ENCODE measurements around the gene LPP.

Gene LPP

DNA sequence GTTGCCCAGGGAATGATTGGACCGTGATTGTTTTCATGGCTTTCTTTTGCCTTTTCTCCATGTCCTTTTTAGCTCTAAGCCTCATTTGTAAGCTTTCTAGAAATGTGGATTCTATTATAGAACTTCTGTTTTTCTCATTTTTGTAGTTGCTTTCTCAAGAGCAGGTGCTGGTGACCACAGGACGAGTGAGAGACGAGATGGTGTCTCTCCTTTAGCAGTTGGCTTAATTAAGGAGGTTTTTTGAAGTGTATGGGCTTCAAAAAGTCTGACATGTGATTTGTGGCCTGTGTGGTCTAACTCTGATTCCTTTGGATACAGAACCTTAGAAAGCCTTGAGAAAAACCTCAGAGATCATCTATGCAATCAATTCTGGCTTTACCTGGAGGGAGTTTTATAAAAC, 292.8 kb downstream of the LPP start:
- DNase-seq: no peak

DNA sequence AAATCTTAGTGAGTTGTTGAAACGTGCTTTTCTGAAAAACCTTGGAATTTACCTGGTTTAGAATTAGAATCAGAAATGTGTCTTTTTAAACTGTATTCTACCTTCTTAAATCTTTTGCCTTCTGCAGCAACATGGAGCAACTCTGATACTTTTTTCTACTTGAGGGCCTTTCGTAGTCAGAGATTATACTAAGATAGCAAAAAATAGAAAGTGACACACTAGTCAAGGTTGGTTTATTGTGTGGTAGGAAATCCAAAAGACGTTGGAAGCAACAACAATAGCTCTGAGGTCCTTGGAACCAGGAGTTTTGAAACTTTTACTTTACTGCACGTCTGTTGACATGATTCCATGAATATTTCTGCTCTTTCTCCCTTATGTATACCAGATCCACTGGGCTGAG, 294.9 kb downstream of the LPP start:
- no peak for DNase-seq

DNA sequence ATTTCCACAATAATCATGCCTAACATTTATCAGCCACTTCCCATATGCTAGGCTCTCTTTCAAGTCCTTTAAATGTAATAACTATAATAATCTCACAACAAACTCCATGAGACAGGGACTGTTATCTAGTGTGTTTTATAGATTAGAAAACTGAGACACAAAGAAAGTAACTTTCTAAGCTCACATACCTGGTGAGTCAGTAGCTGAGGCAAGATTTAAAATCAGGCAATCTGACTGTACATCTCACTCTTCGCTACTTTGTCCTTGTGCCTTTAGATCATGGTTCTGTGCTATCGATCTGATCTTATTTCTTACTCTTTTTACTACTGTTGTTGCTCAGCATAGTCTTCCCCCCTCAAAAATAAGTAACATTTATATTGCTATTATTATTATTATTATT, 295.5 kb downstream of the LPP start:
- no peak for DNase-seq

DNA sequence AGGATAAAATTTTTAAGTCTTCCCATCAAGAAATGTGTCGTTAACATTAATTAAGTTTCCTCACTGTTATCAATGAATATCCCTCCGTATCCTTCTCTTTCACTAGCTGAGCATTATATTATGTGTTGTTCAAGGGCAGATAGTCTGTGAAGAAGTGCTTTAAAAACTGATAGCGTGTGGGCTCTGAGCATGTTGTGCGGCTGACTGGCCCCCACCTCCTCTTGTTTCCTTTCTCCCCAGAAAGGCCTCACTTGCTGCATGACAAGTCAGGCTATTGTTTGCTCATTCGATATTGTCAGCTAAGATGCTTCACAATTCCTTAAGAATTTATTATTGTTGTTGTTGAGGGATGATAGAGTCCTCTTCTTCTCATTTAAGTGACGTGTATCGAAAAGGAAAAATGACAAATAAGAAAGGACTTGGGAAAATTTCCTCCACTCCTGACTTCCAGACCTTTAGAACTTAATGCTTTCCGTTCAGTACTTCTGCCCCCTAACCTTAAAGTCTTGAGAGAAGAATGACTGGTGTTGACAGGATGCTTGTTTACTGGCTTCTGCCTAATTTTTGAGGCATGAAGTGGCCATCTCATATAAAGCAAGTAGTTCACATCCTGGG, 298.3 kb downstream of the LPP start:
- DNase-seq: no peak

DNA sequence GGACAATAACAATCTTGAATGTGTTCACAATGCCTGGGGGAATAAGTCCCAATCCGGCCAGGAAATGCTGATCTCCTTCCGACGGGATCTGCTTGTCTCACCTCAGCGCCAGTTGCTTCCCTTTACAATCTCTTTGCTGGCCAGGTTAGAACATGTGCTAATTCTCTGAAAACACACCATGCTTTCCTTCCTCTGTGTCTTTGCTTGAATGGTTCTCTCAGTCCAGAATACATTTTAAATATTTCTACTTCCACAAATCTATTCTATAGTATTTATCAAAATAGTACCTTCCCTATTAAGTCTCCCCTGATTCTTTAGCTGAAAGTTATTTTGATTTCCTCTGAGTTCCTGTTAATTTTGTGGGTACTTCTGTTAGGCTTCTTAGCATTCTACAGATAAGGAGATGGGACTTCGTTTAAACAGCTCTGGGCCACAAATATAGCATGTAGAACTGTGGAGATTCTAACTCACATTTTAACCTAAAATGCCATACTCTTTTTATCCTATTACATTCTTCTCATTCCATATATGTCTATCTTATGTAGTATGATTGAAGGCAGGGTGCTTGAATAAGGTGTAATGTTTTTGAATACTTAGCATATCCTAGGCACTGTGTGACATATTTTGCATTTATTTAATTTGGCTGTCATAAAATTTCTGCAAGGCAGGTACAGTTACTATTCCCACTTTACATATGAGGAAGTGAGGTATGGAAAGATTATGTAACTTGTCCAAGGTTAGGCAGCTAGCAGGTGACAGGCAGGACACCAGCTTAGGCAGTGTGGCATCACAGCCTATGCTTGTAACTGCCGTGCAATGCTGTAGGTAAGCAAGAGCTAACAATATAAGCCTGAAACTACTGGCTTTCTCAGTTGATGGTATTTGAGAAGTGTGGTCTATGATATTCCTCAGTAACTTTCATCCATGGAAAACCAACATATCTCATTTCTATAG, 299.8 kb downstream of the LPP start:
- DNase-seq: no peak

DNA sequence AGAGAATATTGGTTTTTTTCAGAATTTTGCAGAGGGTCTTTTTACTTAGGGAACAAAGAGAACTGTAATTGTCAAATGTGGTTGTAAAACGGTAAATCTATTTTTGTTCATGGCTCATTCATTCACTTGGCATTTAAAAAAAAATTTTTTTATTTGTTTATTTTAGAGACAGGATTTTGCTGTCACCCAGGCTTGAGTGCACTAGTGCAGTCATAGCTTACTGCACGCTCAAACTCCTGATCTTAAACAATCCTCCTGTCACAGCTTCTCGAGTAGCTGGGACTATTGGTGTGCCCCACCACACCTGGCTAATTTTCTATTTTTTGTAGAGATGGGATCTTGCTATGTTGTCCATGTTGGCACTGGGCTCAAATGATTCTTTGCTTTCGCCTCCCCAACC, 301.8 kb downstream of the LPP start:
- no peak for DNase-seq

DNA sequence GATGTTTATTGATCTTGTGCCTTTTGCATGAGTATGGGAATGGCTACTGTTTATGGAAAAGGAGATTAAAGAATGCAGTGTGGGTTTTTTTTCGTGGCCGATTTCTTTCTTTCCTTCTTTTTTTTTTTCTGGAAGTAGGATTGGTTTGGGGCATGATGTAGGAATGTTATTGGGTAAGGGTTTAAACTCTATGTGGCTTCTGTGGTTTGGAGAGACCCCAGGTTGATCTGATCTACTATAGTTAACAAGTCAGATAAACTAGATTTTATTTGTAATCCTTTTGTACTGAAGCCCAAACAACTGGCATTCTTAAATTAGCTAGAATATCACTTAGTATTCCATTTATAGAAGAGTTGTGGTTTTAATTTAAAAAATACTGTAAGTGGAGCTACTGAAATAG, 304.8 kb downstream of the LPP start:
- DNase-seq: no peak

DNA sequence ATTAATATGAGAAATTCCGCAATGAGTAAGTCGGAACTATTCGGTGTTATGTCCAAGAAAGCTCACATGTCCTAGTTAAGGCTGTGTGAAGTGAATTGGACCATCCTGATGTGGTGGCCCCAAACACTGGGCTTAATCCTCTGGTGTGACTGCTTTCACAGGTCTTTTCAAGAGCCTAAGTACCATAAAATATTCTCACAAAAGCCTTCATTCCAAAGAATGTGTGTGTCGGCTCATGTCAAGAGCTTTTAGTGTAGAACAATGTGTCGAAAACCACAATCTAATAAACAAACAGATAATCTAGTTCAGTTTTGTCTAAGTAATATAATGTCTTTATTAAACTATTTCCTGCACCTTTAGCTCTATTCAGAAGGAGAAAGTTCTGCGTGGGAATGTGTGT, 311.4 kb downstream of the LPP start:
- no peak for DNase-seq

DNA sequence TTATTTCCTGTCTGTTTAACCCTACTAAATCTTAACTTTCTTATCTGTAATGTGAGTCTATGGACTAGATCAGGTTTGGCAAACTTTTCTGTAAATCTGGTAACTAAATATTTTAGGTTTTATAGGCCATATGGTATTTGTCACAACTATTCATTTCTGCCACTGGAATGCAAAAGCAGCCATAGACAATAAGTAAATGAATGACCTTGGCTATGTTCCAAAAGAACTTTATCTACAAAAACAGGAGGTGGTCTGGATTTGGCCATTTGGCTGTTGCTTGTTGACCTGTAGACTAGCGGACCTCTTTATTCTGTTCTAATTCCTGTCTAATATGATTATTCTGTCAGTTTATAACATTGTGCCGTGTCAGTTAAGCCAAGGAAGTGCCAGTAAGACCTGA, 314.2 kb downstream of the LPP start:
- no peak for DNase-seq

DNA sequence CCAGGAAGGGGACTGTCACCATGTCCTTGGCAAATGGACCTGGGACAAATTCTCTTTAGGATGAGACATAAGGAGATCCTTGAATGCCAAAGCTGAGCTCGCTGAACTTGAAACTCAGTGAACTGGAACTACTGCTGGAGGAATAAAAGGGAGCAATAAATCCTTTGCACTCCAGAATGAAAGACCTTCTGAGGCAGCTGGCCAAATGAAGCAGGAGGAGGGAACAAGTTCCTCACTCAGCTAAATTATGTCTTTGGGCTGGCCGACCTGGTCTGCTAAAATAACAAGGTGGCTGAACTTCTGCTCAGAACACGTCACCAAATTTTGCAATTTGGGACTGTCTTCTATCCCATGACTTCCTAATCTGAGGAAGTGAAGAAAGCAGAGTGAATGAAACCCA, 314.7 kb downstream of the LPP start:
- DNase-seq: no peak

DNA sequence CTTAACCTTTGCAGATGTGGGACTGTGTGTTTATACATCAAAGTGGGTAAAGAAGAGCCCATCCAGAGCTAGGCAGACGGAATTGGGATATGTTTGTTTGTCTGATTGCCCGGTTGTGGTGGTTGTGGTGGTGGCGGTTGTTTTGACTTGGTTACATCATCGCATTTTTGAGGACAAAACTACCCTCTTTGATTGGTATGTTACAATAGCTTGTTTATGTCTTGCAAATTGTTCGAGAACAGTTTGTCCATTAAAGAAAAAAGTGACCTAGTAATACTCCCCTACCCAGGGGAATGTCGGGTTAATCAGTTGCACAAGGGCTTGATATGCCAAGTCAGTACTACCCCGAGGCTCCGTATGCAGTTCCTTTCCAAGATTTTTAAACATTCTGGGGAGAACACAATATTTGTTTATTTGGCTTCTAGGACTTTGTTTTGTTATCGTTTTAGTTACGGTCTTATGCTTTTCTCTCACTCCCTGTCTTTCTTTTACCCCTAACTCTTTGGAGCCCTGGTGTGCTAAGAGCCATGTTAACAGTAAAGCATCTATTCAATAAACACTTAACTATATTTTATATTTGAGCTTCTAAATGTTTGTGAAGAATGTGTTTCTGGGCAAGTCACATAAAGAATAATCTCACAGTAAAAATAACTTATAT, 315.4 kb downstream of the LPP start:
- no peak for DNase-seq

DNA sequence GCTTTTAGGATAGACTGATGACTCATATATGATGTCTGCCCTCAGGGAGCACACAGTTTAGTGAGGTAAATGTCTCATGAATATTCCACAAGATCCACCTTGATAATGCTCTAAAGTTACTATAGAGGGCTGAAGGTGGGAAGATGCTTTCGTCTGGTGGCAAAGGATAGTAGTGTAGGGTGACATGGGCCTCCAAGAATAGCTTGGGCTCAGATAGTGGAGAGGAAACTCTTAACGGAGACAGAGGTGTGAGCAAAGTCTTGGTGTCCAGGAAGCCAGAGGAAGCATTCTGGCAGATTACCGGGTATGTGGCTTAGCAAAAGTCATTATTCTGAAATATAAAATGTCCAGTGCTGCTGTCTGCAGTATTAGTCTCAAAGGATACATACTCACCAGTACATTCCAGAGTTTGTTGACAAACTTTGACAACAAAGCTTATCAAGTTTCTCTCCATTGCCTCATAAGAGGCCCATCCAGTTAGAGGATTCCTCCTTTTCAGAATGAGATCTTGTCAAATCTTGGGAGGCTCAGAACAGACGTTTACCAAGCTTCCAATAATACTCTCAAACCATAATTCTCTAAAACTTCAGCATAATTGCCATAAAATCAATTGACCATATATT, 316.7 kb downstream of the LPP start:
- no peak for DNase-seq

DNA sequence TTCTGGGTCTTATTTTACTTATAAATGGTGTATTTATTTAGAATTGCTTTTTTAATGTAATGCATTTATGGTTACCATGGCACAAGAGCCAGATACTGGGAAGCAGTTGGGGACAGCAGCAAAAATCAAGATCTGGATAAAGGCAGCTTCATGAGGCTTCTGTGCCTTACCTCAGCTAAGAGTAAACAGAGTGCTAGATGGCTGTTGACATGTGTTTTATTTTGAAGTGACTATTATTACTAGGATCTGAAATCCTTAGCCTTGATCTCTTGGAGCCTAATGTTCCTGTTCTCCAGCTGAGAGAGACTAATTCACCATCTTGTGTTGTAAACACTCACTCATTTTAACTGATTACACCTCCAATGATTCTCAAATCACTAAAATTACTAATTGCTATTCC, 317.8 kb downstream of the LPP start:
- DNase-seq: no peak

DNA sequence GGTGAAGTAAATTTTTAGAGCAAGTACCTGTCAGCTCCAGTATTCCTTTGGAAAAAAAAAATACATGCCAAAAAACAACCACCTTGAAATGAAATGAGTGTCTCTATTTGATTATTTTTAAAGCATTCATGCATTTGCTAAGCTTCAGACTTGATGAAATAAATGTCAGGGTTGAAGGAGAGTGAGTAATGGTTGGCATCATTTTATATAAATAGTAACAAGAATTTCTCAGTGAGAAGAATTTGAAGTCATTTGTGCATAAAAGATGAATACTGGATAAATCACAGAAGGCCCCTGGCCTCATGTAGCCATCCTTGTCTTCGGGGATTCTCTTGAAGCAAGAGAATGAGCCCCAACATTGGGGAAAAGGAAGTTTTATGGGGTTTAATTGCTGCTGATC, 318.4 kb downstream of the LPP start:
- no peak for DNase-seq

DNA sequence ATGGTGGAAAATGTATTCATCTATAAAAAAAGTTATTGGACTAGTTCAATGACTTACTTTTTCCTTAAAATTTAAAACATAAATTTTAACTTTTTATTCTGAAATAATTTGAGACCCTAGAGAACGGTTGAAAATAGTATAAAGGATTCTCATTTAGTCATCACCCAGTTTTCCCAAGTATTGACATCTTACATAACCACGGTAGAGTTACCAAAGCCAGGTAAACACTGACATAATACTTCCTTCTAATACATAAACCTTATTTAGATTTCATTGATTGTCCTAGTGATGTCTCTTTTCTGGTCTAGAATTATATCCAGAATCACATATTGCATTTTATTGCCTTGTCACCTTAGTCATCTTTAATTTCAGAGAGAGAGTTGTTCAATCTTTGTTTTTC, 319.1 kb downstream of the LPP start:
- no peak for DNase-seq

DNA sequence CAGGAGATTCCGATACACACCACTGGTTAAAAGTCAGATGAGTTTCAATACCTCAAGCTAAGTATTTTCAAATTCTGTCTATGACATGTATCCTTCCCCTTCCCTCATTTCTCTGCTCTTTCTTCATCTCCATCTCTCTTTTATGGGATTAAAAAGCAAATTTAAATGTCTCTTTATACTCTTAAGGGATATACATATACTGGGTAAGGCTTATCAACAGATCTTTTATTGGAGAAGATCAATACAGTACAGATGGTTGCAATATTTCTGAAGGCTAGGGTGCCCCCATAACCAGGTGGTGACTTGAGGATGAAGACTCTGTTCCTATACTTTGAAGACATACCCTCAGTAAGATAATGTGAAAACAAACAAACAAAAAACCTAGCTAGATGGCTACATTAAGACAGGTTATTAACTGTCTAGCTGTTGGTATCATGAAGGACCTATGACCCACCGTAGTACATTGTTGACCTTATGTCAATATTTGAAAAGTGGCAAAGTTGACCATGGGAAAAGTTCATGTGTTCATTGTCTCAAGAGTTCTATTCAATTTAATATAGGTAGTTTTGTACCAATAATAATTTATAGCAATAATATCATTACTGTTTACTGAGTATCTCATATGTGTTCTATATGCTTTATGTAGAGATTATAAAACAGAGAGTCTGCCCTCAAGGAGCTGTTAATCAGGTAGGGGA, 319.8 kb downstream of the LPP start:
- DNase-seq: no peak

DNA sequence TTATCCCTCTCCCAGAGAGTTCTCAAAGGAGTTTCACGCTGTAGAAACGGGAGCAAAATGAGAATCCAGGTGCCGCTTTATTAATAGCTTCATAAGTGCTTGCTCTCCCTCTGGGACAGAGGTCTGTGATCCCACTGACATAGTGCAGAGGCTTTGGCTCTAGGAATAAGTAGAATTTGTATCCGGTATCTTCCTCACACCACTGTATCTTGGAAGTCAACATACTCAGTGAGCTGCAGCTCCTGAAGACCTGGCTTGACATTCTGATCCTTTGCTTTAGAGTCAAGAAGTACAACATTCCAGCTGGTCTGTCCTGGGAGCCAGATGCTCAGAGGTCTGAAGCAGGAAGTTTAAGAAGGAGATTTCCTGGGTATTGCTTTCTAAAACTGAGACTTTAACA, 323.0 kb downstream of the LPP start:
- DNase-seq: no peak

DNA sequence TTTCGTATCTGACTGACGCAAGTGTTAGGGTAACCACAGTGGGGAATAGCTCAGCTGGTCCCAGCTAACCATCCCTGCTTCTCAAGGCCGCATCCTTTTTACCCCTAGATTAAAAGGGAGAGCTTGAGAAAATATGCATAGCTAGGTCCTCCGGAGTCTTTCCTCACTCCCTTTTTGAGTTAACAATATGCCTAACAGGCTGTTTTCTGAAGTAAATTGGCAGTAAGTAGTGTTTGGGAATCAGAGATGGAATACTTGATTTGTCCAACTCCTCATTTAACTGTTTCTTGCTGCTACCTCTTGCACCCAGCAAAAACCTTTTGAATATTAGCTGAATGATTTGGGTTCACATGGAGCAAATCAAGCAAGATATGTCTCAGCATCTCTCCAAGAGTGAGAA, 326.1 kb downstream of the LPP start:
- DNase-seq: no peak

DNA sequence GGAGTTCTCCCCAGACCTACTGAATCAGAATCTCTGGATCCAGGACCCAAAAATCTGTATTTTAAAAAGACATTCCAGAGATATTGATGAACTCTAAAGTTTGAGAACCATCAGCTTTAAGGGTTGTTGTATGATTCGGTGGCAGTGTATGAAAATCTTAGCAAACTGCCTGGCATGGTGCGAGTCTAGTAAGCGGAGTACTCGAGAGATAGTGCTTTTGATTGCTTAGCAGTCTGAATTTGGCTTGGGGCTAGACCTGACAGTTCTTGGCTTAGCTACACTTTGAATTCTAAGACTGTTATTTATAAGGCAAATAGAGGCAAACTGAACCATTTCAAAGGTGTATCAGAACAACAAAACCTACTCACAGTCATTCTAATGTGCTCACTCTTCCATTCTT, 329.0 kb downstream of the LPP start:
- DNase-seq: no peak

DNA sequence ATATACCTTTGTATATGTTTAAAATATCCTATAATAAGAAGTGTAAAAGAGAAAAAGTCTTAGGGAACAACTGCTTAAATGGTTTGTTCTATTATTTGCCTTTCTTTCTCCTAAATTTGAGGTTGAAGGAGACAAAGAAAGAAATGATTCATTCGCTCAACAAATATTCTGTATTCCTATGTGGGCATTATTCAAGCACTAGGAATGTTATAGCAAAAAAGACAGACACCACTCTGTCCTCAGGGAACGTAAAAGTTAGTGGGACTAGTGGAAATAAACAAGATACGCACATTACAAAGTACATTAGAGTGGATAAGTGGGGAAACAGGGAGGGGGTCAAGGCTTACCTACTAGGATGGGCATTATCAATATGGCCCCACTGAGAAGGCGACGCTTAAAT, 332.2 kb downstream of the LPP start:
- no peak for DNase-seq

DNA sequence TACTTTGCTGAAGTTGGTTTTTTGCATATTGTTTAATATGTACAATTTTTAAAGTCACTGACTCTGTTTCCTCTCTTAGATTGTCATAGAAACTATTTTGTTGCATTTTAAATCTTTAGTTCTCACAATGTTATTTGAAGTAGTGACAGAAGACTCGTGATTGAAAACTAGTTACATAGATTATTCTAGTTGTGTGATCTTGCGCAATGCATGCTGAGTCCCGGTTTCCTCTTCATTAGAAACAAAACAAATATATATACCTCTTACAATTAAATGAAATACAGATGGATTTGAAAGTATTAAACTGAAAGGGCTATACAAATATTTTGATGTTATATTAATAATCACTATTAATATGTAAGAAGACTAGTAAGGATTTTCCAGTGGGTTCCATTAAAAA, 333.0 kb downstream of the LPP start:
- DNase-seq: no peak

DNA sequence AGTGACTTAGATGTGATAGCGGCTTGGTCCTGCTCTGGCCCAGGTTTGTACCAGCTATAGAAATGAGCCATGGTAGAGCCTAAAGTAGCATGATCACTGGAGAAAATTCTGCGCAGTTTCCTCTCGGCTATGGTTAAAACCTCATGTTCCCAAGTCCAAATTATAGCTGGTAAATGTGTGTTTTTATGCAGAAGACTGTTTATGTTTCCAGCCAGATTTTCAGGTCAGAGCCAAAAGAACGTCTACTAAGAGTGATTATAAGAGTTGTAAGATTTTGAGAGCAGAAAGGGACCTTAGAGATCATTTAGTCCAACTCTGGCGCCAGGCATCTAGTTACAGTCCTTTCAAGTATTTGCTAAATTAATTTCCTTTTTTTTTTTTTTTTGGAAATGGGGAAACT, 333.7 kb downstream of the LPP start:
- no peak for DNase-seq

DNA sequence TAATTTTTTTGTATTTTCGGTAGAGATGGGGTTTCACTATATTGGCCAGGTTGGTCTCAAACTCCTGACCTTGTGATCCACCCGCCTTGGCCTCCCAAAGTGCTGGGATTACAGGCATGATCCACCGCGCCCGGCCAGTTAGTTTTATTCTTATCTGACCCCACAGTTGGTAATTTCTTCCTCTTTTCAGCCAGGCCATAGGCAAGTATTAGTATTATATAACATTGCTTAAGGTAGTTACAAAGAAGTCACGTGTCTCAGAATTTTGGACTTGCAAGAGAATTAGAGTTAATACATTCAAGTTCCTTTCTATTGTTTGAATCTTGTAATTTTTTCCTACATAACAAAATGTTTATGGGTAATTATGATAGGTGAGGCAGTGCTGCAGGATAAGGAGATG, 334.8 kb downstream of the LPP start:
- DNase-seq: no peak

Measured in stimulated activated CD4-positive, alpha-beta T cell treated with anti-CD3 and anti-CD28 coated beads, Interleukin-2, amount 100 ng/mL, for 24 hours (primary cell).